BLaER1 treated with 17β-estradiol and CSF1 and Interleukin-3, amounts not matched to agents 10 nM and 100 nM (cell line): ENCODE data around the gene NECTIN1.
A peak's percentile ranks its signal among the peaks of the same experiment; 100 is the strongest.

Source experiments
- H3K27ac ChIP-seq, 11 experiments: shearing (Covaris generic); formaldehyde crosslinking; 2 replicates each; pipeline ENCODE4 v1.8.1; 2022
- H3K27me3 ChIP-seq, 11 experiments: shearing (Covaris generic); formaldehyde crosslinking; 2 replicates each; pipeline ENCODE4 v1.8.1; 2022
- H3K36me3 ChIP-seq, 11 experiments: shearing (Covaris generic); formaldehyde crosslinking; 2 replicates each; pipeline ENCODE4 v1.8.1; 2022
- H3K4me1 ChIP-seq, 10 experiments: shearing (Covaris generic); formaldehyde crosslinking; 2 replicates each; pipeline ENCODE4 v1.8.1; 2022
- H3K4me2 ChIP-seq, 11 experiments: shearing (Covaris generic); formaldehyde crosslinking; 2 replicates each; pipeline ENCODE4 v1.8.1; 2022
- H3K4me3 ChIP-seq, 10 experiments: shearing (Covaris generic); formaldehyde crosslinking; 2 replicates each; pipeline ENCODE4 v1.8.1; 2022
- H3K9ac ChIP-seq, 11 experiments: shearing (Covaris generic); formaldehyde crosslinking; 2 replicates each; pipeline ENCODE4 v1.8.1; 2022
- H3K9me3 ChIP-seq, 11 experiments: shearing (Covaris generic); formaldehyde crosslinking; replicated peaks in 1 of 11; 2 replicates each; pipeline ENCODE4 v1.8.1; 2022
- H4K20me1 ChIP-seq, 11 experiments: shearing (Covaris generic); formaldehyde crosslinking; 2 replicates each; pipeline ENCODE4 v1.8.1; 2022
- Cebpa-rat ChIP-seq, 11 experiments: shearing (Covaris generic); IDR thresholded peaks; 2 replicates each; pipeline ENCODE4 v1.8.1; 2022

The NECTIN1 gene

DNA sequence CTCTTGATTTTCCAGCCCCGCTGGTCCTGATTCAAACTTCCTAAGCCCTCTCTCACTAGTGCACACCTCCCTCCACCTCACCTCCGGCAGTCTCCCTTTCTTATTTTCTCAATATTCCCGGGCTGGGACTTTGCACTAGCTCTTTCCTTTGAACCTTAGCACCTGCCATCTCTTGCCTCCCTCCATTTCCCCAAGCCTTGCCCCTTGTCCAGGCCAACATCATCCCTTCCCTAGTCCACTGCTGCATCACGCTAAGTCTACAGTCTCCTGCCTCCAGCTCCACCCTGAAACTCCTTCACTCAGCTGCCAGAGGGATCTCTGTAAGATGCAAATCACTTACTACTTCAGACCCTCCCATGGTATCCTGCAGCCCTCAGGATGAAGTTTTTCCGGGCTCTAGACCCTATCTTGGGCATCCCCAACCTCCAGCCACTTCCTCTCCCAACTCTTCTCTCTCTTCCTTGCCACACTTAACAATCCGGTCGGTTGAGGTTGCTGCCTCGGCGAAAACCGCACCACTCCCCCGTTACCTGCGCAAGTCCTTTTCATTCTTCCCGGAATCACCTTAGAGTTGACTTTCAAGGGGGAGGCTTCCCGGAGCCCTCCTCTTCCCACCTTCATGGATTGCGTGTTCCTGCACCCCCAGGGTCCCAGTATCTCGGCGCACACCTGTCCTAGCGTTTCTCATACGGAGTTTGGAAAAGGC lies 42.7 kb downstream of the NECTIN1 start:
- Histone ChIP-seq H3K4me3 (no peak overlapping the region), H3K27me3 (no peaks in the 10 kb centered on the region), H3K4me2 (peak overlapping the region; percentile 53 to 97 (median 87); a peak in 21 of 22 replicates), H3K36me3 (no peaks in the 10 kb centered on the region), H3K27ac (no peak overlapping the region), H4K20me1 (peaks cover 0 to 87% (median 22%) of the 10 kb centered on the region in 11 experiments; a peak in 13 of 22 replicates), H3K4me1 (peaks cover 74 to 100% (median 96%) of the 10 kb centered on the region in 10 experiments), H3K9ac (no peak overlapping the region), H3K9me3 (no peaks in the 10 kb centered on the region)
- no peak for TF ChIP-seq Cebpa-rat (IDR thresholded peaks at IDR 0.05)

DNA sequence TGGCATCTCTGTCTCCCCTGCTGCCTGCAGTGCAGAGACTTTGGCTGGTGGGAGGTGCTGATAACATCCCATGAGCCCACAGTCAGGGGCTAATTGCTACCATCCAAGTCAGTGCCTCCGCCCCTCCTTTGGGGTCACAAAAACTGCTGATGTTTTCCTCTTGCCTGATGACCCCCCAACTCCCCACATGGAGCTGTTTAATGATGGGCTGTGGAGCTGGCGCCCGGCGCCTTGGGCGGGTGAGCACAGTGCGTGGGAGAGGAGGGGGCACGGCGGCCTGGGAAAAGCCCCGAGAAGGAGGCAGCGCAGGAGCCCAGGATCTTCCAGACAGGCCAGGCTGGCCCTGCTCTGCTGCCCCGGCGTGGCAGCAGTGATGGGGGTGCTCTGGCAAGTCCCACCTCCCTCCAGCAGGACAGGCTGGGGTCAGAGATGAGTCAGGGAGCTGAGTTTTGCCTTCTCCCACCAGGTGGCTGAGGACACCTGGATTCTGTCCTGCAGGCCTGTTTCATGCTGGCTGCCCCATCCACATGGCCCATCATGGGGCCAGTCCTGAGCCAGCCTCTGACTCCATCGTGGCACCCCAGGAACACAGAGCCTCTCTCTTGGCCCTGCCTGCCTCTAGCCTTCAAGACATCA lies 43.8 kb downstream of the NECTIN1 start:
- peaks cover 74 to 100% (median 95%) of the 10 kb centered on the region in 10 experiments for H3K4me1 ChIP-seq
- H3K36me3 ChIP-seq, result no peaks in the 10 kb centered on the region
- H3K27ac ChIP-seq, result peak overlapping the region in 7 of 11 experiments; percentile 43 to 72 (median 67); a peak in 10 of 22 replicates
- no peaks in the 10 kb centered on the region for H3K9me3 ChIP-seq
- no peaks in the 10 kb centered on the region for H3K27me3 ChIP-seq
- TF ChIP-seq Cebpa-rat (IDR thresholded peaks at IDR 0.05), result no peak
- H4K20me1 ChIP-seq, result peaks cover 0 to 91% (median 22%) of the 10 kb centered on the region in 11 experiments; a peak in 12 of 22 replicates
- H3K4me3 ChIP-seq, result no peak overlapping the region
- H3K9ac ChIP-seq, result peak overlapping the region in 4 of 11 experiments; percentile 48 to 64 (median 54); a peak in 4 of 22 replicates
- H3K4me2 ChIP-seq, result peak overlapping the region; percentile 67 to 93 (median 87); a peak in 21 of 22 replicates

DNA sequence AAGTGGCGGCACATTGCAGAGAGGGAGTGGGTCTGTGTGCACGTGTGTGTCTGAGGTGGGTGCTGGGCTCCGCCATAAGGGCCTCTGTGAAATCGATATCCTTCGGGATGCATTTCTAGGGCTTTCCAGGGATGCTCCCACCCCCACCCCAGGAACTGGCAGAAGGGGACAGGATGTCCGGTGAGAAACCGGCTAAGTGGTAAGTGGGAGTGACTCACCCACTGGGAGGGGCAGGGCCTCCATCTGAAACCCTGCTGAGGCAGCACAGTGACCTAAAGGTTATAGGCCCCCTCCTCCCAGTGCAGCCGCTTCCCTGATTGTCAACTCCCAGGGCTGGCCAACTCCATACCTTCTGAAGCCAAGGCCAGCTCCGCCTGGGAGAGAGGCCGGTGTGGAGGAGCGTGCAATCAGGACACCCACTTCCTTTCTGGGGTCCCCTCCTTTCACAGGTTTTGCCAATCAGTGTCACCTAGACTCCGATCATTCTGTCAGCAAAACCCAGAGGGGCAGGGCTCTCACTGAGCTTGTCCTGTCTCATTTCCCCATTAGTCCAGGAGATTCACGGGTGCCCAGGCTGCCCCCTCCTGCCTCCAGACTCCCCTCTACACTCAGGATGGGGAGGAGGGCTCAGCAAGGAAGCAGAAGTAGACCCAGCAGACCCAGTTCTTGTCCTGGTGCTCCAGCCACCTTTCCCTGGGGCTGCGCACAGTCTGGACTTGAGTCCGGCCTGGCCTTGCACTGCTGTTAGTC lies 44.5 kb downstream of the NECTIN1 start:
- Histone ChIP-seq H3K27me3 (no peaks in the 10 kb centered on the region), H4K20me1 (peaks cover 0 to 86% (median 16%) of the 10 kb centered on the region in 11 experiments; a peak in 12 of 22 replicates)

GRCh38 chr11:119683783-119684182 lies 45.2 kb downstream of the NECTIN1 start:
- Histone ChIP-seq H3K27me3 (no peaks in the 10 kb centered on the region), H4K20me1 (peaks cover 0 to 79% (median 12%) of the 10 kb centered on the region in 11 experiments; a peak in 9 of 22 replicates), H3K4me1 (peaks cover 79 to 96% (median 84%) of the 10 kb centered on the region in 10 experiments), H3K9ac (peak overlapping the region; percentile 8 to 64 (median 45); a peak in 17 of 22 replicates), H3K27ac (peak overlapping the region in 10 of 11 experiments; percentile 4 to 72 (median 66); a peak in 16 of 22 replicates), H3K9me3 (no peaks in the 10 kb centered on the region; a peak in 1 of 22 replicates), H3K36me3 (0 out of 22 replicates have a peak, but pooled peaks cover 0 to under 1% (median 0%) of the 10 kb centered on the region in 11 experiments), H3K4me3 (peak overlapping the region in 4 of 10 experiments; percentile 7 to 53 (median 38); a peak in 6 of 20 replicates), H3K4me2 (peak overlapping the region; percentile 67 to 93 (median 87))
- TF ChIP-seq Cebpa-rat (IDR thresholded peaks at IDR 0.05), result no peak

More for the DNA sequence above, 44.5 kb downstream of the NECTIN1 start:
- Histone ChIP-seq H3K36me3 (no peaks in the 10 kb centered on the region), H3K27ac (peak overlapping the region in 10 of 11 experiments; percentile 4 to 72 (median 66); a peak in 16 of 22 replicates), H3K4me3 (peak overlapping the region in 4 of 10 experiments; percentile 7 to 53 (median 38); a peak in 7 of 20 replicates), H3K4me2 (peak overlapping the region; percentile 67 to 93 (median 87)), H3K9me3 (no peaks in the 10 kb centered on the region), H3K9ac (peak overlapping the region; percentile 8 to 64 (median 45); a peak in 17 of 22 replicates), H3K4me1 (peaks cover 79 to 100% (median 91%) of the 10 kb centered on the region in 10 experiments)
- no peak for TF ChIP-seq Cebpa-rat (IDR thresholded peaks at IDR 0.05)

GRCh38 chr11:119681361-119681910 lies 47.6 kb downstream of the NECTIN1 start:
- TF ChIP-seq Cebpa-rat (IDR thresholded peaks at IDR 0.05), result no peak
- H3K27ac ChIP-seq, result peak overlapping the region in 1 of 11 experiments; percentile 16; a peak in 1 of 22 replicates
- no peak overlapping the region for H3K9ac ChIP-seq
- peaks cover 13 to 20% (median 18%) of the 10 kb centered on the region in 11 experiments for H3K9me3 ChIP-seq
- H3K4me2 ChIP-seq, result peak overlapping the region; percentile 7 to 75 (median 60)
- H3K4me3 ChIP-seq, result no peak overlapping the region
- H3K36me3 ChIP-seq, result peaks cover 6 to 24% (median 18%) of the 10 kb centered on the region in 11 experiments; a peak in 21 of 22 replicates
- H3K4me1 ChIP-seq, result peaks cover 64 to 82% (median 70%) of the 10 kb centered on the region in 10 experiments
- H3K27me3 ChIP-seq, result no peaks in the 10 kb centered on the region
- H4K20me1 ChIP-seq, result peaks cover 0 to 58% (median 12%) of the 10 kb centered on the region in 11 experiments; a peak in 8 of 22 replicates

- no peak for TF ChIP-seq Cebpa-rat (IDR thresholded peaks at IDR 0.05)
- Histone ChIP-seq H4K20me1 (peaks cover 0 to 51% (median 9%) of the 10 kb centered on the region in 11 experiments; a peak in 8 of 22 replicates), H3K27ac (peak overlapping the region in 3 of 11 experiments; percentile 16 to 38 (median 16); a peak in 4 of 22 replicates), H3K4me3 (no peak overlapping the region), H3K27me3 (no peaks in the 10 kb centered on the region), H3K9me3 (peaks cover 13 to 20% (median 18%) of the 10 kb centered on the region in 11 experiments), H3K4me1 (peaks cover 64 to 82% (median 71%) of the 10 kb centered on the region in 10 experiments), H3K9ac (0 out of 22 replicates have a peak overlapping the region, but pooled peaks of 2 of the 11 experiments have one; percentile 5 to 12), H3K4me2 (peak overlapping the region; percentile 7 to 75 (median 60)), H3K36me3 (peaks cover 6 to 28% (median 18%) of the 10 kb centered on the region in 11 experiments; a peak in 21 of 22 replicates)
These were observed 48.2 kb downstream of the NECTIN1 start for GRCh38 chr11:119680541-119681360.

DNA sequence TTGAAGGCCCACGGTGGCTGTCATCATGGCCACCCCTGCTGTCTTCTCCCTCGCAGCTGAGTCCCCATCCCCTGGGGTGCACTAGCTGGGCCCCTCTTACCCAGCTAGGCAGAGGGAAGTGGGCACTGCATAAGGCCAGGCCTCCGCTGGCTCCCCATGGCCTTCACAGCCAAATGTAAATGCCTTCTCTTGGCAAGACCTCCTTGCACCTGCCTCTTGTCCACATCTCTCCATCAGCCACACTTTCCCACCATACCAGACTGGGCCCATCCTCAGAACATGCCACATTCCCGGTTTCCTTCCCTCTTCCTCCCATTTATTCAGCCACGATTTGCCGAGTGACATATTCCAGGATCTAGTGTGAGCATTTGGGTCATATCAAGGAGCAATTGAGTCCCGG lies 49.7 kb downstream of the NECTIN1 start:
- Histone ChIP-seq H3K4me1 (peaks cover 60 to 82% (median 70%) of the 10 kb centered on the region in 10 experiments), H3K4me3 (no peak overlapping the region), H3K27me3 (no peaks in the 10 kb centered on the region), H3K36me3 (peaks cover 6 to 34% (median 18%) of the 10 kb centered on the region in 11 experiments; a peak in 21 of 22 replicates), H4K20me1 (peaks cover 0 to 42% (median 4%) of the 10 kb centered on the region in 11 experiments; a peak in 8 of 22 replicates), H3K9ac (no peak overlapping the region), H3K4me2 (0 out of 22 replicates have a peak overlapping the region, but pooled peaks of 2 of the 11 experiments have one; percentile 71 to 75), H3K27ac (no peak overlapping the region), H3K9me3 (peaks cover 13 to 20% (median 18%) of the 10 kb centered on the region in 11 experiments)
- TF ChIP-seq Cebpa-rat (IDR thresholded peaks at IDR 0.05), result no peak
